HEK293T (cell line): ENCODE measurements around the gene NT5C2.

ENCODE experiments used
- FOXM1 ChIP-seq: fragments of 450-650 bp; IDR thresholded peaks from 2 replicates; pipeline ENCODE4 v1.6.1; 2017; ENCODE audit warnings: mild to moderate bottlenecking, borderline replicate concordance
- HDGF ChIP-seq: fragments of 450-650 bp; IDR thresholded peaks from 2 replicates; pipeline ENCODE4 v1.6.1; 2017; ENCODE audit warnings: antibody characterized with exemption, borderline replicate concordance
- PKNOX1 ChIP-seq: fragments of 450-650 bp; IDR thresholded peaks from 2 replicates; pipeline ENCODE4 v1.6.1; 2016
- SP1 ChIP-seq: fragments of 450-650 bp; IDR thresholded peaks from 2 replicates; pipeline ENCODE4 v1.6.1; 2017
- SUZ12 ChIP-seq: fragments of 450-650 bp; IDR thresholded peaks from 2 replicates; pipeline ENCODE4 v1.6.1; 2016; ENCODE audit warnings: mild to moderate bottlenecking
- TARDBP ChIP-seq: fragments of 450-650 bp; IDR thresholded peaks from 2 replicates; pipeline ENCODE4 v1.6.1; 2016
- ZNF384 ChIP-seq: fragments of 450-650 bp; IDR thresholded peaks from 2 replicates; pipeline ENCODE4 v1.6.1; 2016

DNA sequence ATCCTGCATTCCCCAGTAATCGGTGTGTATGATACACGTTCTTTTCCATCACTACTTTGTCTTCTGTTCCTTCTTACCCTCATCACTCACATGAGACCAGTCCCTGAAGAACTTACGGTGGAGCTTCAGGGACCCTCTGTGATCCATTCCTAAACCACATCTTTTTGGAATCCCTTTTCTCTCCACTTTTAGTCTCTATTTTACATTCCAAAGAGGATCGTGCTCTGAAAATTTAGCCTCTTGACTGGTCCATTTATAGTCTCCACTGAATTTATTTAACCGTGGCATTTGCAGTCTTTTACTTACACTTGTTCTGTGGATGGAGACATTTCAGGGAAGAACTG lies 109.1 kb downstream of the NT5C2 start:
- TF ChIP-seq HDGF (no peak), SP1 (no peak), ZNF384 (no peak), PKNOX1 (no peak), SUZ12 (no peak), TARDBP (no peak), FOXM1 (no peak)
